ENCODE measurements around the gene PTPRR.

PTPRR gene

DNA sequence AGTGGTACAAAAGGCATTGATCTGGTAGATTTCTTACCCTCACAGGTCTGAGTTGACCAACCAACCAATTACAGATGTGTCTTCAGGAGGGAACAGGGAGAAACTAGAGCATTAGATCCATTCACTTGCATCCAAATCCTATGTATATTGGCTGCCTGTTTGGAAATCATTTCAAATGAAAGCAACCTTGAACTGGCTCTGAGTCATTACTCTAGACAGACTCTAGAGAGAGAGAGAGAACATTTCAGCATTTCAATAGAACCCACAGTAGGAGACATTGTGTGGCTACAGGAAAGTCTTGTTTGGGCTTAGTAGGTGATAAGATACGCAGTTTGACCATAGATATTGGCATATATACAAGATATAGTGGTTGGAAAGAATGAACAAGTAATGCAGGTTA lies 114.5 kb downstream of the PTPRR start:
- no peak for DNase-seq

DNA sequence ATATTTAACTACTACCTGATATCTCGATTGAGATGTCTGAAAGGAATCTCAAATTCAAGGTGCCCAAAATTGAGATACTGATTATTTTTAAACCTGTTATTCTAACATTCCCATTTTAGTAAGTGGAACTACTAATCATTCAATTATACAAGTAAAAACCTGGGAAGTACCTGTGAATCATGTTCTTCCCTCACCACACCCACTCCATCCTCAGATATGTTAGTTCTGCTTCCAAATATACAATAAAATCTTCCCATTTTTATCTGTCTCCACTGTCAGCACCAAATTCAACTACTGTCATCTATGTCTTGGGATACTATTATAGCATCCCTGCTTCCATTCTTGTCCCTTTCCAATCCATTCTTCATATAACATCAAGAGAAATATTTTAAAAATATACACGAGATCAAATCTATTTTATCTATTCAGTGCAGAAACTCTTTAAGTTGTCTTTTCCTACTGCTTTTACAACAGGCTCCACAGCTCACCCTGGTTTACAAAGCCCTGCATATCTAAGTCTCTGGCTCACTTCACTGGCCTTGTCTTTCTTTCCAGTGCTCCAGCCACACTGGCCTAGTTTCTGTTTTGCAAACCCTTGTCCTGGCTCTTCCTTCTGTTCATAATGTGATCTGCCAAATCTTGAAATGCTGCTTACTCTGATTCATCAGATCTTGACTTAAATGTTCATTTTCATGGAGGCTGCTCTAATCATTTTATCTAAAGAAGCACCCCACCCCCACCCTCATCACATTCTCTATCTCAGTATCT lies 122.3 kb downstream of the PTPRR start:
- peak in 2 of 58 donors; percentile 2 to 34 for DNase-seq

DNA sequence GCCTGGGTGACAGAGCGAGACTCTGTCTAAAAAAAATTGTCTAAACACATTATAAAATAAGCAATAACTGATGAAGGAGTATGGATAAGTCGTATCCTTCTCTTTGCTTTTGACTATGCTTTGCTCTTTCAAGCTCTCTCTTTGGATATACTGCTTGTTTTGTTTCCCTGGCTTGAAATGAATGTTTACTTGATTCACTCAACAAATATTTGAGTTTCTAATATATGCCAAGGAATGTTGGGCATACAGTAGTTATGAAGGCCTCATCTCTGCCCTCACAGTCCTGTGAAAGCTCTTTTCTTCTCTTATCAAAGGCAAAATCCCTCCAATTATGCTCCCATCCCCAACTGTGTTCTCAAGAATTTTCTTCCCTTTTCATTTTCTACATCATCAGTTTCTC lies 123.5 kb downstream of the PTPRR start:
- no peak for DNase-seq

DNA sequence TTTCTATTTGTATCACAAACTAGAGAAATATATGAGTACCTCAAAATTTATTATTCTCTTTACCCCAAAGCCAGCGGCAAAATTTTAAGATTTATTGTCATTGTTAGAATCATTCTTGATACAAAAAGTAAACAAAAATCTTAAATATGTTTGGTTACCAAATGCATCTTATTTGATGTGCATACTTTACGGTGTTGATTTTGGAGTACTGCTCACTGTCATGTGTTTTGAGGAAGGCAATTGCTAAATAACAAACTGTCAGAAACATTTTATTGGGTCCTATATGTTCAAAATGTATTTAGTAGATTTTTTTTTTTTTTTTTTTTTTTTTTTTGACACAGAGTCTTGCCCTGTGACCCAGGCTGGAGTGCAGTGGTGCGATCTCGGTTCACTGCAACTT lies 124.9 kb downstream of the PTPRR start:
- DNase-seq: no peak

DNA sequence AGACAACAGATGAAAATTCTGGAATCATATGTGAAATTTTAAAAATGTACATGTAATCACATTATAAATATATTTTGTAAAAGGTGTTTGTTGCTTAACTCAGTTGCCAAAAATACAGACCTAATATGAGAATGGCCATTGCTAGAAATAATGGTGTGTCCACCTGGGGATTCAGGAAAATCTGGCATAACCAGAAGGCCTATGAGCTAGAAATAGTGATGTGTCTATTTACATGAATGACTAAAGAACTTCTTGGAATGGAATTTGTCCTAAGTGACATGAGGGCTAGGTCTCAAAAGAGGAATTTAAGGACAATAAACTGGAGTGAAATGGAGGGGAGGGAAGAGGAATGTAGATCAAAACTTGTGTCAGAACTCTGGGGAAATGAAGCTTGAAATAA lies 126.4 kb downstream of the PTPRR start:
- no peak for DNase-seq

DNA sequence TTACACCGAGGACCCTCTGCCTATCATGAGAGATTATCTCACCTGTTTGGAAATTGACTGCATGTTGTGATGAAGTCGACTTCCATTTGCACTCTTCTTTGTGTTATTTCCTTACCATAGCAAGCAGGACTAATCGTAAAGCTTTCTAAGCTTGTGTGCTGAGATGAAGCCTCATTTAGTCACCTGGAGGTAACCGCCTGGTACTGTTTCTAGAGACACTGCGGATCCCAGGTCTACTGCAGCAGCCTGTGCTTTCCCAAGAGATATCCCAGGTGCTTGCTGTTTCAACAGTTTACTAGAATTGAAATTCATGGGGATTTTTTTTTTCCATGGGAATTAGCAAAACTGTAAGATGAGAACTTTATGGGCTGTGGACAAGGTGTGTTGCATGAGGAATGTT lies 131.8 kb downstream of the PTPRR start:
- no peak for DNase-seq

DNA sequence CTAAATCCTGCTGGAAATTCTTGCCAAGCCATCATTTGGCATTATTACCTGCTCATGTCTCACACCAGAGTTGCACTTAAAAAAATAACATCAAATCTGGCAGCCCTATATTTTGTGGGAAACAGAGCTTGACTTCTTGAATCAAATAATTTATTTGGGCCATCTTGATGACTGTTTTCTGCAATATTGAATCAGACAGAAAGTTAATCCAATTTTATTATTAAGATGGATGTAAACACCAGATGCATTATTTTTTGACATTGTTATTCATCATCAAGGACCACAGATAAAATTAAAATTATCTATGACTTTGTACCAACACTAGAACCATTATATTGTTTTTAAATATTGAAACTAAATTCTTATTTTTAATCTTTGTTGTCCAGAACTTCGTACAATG lies 132.9 kb downstream of the PTPRR start:
- DNase-seq: no peak

DNA sequence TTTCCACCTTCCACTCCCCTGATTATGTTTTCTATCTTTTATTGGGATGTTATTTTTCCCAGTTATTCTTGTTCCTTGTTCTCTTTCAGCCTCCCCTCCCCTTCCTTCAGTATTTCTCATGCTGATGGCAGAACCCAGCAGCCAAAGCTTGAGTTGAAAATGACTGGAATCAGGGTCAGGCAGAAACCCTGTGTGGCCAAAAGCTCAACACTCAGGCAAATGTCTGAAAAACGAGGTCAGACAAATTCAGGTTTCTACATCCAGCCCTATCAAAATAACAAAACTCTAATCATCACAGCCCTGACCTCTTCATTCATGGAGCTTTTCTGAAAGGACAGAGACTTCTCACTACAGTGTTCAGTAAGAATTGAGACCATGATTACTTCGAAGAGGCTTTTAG lies 134.6 kb downstream of the PTPRR start:
- no peak for DNase-seq

DNA sequence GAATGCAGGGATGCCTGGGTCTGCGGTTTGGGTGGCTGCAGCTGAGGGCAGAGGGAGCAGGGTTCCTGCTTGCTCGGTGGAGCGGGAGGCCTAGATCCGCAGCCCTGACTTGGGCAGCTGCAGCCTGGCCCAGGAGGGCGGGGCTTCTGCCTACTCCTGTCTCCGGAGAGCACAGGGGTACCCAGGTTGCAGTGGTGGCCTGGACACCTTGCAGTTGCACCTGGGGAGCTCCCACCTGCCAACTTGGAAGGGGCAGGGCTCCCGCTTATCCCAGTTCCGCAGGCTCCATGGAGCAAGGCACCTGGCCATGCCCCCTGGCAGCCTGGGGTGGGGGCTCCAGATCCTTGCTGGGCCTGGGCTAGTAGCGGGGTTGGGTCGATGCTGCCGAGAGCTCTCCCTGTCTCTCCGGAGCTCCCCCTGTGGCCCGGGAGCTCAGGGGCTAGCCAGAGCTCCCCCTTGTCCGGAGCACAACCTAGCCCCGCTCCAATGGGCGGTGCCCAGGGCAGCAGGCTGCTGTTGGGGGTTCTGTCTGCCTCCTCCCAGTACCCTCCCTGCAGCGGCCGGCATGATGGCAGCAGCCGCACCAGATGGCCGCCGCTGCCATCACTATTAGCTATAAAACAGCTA lies 136.4 kb downstream of the PTPRR start:
- no peak for DNase-seq

DNA sequence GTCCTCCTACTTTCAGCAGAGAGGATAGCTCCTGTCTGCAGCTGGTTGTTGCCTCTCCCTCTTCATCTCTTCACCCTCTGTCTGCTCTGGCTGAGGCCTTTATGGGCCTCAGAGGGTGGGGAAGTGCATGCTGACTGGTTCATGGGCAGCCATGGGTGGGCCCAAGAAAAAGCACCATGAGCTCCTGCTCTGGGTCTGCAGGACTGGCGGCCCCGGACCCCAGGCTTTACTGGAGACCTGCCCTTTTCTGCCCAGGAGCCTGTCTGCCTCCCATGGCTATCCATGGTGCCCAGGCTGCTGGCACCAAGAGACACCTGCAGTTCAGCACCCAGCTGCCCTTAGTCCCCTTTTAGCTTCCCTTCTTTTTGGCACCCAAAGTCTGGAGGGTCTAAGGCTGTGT lies 137.1 kb downstream of the PTPRR start:
- no peak for DNase-seq

DNA sequence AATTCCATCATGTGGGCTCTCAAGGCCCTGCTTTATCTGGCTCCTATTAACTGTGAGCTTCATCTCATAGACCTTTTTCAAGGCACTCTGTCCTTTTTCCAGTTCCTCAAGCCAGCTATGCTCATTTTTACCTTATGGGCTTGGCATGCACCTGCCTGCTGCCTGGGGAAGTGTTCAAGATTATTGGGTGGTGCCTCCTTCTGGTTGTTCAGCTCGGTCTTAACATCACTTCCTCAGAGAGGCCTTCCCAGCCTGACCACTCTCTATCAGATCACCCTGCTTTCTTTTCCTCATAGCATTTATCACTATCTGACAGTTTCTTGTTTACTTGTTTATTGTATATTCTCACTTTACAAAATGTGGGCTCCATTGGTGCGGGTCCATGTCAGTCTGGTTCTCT lies 141.3 kb downstream of the PTPRR start:
- no peak for DNase-seq

DNA sequence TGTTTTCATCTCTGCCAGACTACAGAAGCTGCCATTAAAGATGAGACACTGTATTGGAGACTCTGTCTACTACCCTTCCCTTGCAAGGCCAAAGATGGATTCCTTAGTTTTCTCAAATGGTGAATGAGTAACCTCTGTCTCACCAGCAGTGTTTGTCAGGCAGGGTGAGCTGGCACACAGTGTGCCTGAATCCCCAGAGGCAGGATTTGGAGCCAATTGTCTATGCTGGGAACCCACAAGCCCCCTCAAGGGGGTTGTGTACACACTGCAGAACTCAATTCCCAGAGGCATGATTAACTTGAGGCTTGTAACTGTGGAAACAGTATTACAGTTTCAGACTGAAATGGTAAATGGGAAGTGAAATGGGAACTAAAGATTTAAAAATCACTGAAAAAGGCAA lies 146.5 kb downstream of the PTPRR start:
- DNase-seq: no peak

DNA sequence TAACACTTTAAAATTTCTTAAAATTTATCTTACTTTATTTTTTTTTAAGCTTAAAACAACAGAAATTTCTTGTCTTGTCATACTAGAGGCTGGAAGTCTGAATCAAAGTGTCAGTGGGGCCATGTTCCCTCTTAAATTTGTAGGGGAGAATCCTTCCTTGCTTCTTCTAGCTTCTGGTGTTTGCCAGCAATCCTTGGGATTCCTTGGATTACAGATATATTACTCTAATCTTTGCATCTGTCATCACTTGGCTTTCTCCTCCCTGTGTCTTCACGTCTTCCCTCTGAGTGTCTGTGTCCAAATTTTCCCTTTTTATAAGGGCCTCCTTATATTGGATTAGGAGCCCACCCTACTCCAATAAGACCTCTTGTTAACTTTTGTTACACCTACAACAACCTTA lies 147.7 kb downstream of the PTPRR start:
- DNase-seq: no peak

DNA sequence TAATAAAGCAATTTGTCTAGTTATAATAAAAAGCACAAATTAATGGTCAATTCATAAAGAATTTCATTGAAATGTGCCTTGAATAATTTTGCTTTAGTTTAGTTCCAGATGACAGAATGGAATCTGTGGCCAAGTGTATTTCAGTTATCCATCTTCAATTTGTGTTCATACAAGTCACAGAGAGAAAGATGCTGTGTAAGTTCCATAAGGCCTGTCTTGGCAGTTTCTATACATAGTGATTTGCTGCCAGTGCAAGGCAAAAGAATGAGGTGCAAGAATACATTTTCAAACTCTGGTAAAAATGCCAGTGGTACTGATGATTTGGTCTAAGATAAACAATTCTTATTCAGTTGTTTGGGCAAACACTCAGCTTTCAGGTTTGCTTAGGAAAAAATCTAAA lies 149.0 kb downstream of the PTPRR start:
- no peak for DNase-seq

DNA sequence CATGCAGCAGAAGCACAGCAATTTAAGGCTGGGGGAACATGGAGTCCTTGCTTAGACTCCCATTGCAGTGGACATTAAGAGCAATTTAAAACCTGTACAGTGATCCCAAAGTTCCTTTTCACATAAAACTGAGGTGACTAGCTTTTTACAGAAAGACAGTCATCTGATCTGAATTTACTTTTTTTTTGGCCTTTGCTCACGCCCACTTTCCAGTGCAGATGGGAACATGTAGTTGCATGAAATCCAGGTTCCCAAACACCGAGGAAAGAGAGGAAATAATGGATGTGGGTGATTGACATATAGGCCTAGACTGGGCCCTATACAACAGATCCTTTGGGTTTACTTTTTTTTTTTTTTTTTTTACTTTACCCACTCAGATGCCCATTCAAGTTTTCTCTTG lies 156.9 kb downstream of the PTPRR start:
- no peak for DNase-seq

DNA sequence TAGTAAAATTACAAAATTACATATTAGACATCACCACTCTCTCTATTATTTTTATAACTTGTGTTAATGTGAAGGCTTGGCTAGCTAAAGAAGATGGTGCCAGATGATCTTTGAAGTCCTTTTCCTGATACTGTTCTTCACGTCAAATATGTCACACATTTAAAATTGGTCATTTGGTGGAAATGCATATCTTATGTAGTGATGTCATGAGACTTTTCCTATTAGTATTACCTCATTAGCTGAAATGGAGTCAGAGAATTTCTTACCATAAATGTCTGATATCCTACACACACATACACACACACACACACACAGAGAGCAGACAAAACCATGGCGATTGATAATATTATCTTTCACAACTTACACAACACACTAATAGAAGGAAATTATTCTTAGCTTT lies 158.5 kb downstream of the PTPRR start:
- DNase-seq: no peak

DNA sequence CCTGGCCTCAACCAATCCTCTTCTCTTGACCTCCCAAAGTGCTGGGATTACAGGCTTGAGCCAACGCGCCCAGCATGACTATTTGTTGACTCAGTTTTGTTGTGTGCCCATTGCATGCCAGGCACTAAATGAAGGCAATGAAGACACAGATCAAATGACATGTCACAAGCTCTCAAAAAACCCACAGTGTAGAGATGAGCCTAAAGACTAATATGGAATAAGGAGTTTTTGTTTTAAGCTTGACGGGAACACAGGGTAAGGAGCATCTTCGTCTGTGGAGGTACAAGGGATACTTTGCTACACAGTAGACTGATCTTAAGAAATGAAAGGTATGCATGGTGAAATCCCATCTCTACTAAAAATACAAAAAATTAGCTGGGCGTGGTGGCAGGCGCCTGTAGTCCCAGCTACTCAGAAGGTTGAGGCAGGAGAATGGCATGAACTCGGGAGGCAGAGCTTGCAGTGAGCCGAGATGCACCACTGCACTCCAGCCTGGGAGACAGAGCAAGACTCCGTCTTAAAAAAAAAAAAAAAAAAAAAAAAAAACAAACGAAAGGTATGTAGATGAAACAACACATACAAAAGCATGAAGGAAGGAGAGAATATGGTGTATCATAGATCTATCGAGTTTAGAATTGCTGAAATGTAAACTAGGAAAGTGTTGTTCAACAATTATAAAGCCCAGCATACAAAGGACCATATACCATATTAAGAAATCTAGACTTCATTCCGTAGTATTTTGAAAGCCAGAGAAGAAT lies 161.2 kb downstream of the PTPRR start:
- DNase-seq: no peak

DNA sequence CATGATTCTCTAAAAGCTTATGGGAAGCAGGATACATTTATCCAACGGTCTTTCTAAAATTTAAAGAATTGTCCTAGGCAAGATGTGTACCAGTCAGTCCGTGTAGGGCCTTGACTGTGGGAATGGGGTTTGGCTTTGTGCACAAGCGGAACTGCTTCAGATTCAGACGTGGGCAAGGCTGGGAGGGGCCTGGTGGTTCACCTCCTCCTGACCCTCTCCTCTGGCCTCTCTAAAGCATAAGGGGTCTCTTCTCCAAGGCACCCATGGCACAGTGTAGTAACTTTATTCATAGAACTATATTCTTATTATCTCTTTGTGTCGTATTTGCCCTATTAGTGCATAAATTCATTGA lies 162.1 kb downstream of the PTPRR start:
- DNase-seq: no peak

DNA sequence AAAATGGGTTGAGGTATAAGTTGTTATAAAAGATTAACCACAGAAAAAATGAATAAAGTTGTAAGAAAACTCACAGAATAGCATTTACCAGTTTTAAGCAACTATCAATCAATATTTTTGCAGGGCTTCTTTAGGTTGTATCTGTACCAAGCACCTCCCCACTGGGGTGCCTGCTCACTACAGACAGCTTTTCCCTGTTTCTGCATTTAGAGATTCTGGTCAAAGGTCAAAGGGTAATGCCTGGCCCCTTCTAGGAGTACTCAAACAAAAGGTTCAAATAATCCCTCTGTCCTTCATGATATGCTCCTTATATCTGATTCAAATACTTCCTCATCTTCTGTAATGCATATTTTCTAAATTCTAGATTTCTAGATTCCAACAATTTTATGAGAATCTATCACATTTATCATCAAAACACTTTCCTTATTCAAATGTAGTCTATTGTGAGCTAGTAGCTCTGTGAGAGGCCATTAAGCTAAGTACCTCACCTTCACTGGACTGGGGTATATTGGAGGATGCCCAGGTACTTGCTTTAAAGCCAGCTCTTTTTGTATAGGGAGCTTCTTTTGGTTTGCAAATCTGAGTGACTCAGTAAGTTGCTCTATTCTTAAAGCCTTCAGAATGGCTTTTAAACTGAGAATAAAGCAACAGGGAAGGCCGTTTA lies 162.6 kb downstream of the PTPRR start:
- DNase-seq: no peak

DNA sequence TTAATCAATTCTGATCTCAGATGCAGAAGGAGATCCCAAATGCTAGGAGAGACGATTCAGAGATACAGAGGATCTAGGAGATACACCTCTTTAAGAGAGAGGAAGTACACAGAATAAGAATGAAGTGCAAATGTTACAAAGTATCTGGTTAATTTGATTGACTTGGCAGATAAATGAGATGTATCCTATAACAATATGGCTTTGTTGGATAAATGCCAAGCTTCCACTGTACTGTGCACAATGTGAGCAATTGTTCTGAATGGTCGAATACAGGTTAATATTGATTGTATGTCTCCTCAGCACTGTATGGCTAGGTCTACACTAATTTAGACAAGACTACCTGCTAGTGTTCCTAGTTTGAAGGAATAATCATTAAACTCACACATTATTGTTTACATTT lies 163.7 kb downstream of the PTPRR start:
- no peak for DNase-seq

DNA sequence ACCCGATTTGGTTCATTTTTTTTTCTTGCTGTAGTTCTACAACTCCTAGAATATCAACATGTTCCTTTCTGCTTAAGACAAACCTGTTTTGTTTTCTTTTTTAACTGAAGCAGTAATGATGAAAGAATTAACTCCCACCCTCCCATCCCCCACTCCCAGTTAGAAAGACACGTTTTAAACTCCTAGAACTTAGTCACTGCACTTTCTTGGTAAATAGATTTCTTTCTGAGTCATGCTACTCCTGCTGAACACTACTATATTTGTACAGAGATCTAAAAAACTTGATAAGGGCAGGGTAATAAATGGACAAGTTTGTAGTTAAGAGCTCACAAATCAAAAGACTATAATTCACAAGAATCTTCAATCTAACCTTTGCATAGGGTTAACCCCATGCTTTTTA lies 164.4 kb downstream of the PTPRR start:
- no peak for DNase-seq

DNA sequence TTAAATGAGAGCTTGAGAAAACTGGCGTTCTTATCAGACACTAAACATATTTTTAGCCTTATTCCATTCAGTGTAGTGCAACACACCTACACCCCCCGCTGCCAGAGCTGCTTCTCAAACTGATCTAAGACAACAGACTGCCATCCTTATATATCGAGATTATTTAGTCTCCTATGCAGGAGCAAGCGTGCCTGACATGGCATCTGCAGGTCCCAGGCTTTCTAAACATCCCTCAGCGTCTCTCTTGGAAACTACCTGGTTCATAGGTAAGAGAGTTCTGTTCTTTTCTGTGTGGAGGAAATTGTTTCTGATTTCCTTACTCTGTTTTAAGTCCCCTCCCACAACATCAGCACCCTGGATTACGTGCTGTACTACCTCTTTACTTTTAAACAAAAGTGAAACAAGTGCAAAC lies 166.2 kb downstream of the PTPRR start:
- no peak for DNase-seq

Data from anterior cingulate cortex (tissue), 58 donors.